Uterus (tissue), 4 donors: ENCODE measurements around the gene ASPG. TPM values are rescaled to one million over a fixed set of nuclear protein-coding genes. Genes with fewer than 3 reads are reported as not detected.

ENCODE experiments used
- DNase-seq, 2 donors: peaks; one replicate each; pipeline ENCODE4 v3.0.0-alpha.2; 2019 to 2020
- H3K27ac ChIP-seq, 2 donors: fragments of 200-600 bp; sonication (generic); 1 replicate in 1 of 2; 2 replicates in 1 of 2; pipeline ENCODE4 v1.5.1; 2016 to 2018
- H3K27me3 ChIP-seq, 2 donors: fragments of 200-600 bp; sonication (generic); one replicate each; pipeline ENCODE4 v1.5.1; 2018 to 2019; ENCODE audit warnings: control low read depth in 1 of 2
- H3K36me3 ChIP-seq, 2 donors: fragments of 200-600 bp; sonication (generic); one replicate each; pipeline ENCODE4 v1.5.1; 2019; ENCODE audit warnings: control low read depth in 1 of 2
- H3K4me1 ChIP-seq, 2 donors: fragments of 200-600 bp; sonication (generic); one replicate each; pipeline ENCODE4 v1.5.1; 2018 to 2019; ENCODE audit warnings: control low read depth in 1 of 2
- H3K4me3 ChIP-seq, 2 donors: fragments of 200-600 bp; sonication (generic); 1 replicate in 1 of 2; 2 replicates in 1 of 2; pipeline ENCODE4 v1.5.1; 2018 to 2019; ENCODE audit warnings: mild to moderate bottlenecking in 1 of 2
- H3K9me3 ChIP-seq, 2 donors: fragments of 200-600 bp; sonication (generic); one replicate each; pipeline ENCODE4 v1.5.1; 2019; ENCODE audit warnings: control low read depth in 1 of 2
- POLR2A ChIP-seq, 2 donors: fragments of 450-650 bp; IDR thresholded peaks; one replicate each; pipeline ENCODE4 v1.6.1; 2016; ENCODE audit warnings: antibody characterized with exemption in 2 of 2, mild to moderate bottlenecking in 1 of 2, moderate library complexity in 1 of 2
- intact Hi-C: fragments of 100-400 bp; cut with DNase I; formaldehyde crosslinking; loops from one replicate; pipeline ENCODE4 v1.15.1; 2023; ENCODE audit warnings: low total_unique reads
- total RNA-seq, 4 donors: library from RNA; depleted of rRNA in 3 of 4; stranded (reverse); fragments of >200 nt in 3 of 4; gene quantifications; one replicate each; pipeline versions ENCODE4 v1.1.0 to v1.2.4, GENCODE V29; 2014 to 2023
- TF ChIP-seq, protein P1 (sequence below), 4 experiments: fragments of 200-600 bp in 2 of 4; fragments of 450-650 bp in 2 of 4; sonication (generic) in 2 of 4; IDR thresholded peaks; one replicate each; pipeline ENCODE4 v1.5.1; 2016 to 2019; ENCODE audit warnings: antibody characterized with exemption in 4 of 4, mild to moderate bottlenecking in 2 of 4, moderate library complexity in 1 of 4
- donor health status: DM: yes; HTN: yes; CAD: no.

ASPG gene
- total RNA-seq, 4 donors from 2014 or later, result 0.41 to 16.2 (median 0.51) TPM; not detected in 1

DNA sequence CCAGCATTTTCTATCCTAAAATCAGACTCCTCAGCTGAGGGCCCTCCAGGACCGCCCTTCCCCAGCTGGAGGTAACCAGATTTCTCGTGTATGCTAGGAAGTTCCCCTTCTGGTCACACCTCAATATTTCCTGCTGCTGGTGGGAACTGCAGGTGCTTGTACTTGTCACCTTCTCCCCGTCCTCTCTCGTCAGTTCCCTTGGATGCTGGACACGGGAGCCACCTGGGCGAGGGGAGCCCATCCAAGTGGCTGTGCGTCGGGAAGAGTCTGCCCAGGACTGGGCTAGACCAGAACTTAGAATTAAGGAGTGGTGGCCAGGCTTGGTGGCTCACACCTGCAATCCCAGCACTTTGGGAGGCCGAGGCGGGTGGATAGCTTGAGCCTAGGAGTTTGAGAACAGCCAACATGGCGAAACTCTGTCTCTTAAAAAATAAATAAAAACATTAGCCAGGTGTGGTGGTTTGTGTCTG lies 29.7 kb downstream of the ASPG start:
- peak in 1 of 2 donors; percentile 1 for DNase-seq
- Histone ChIP-seq H3K4me3 (no peak overlapping the region), H3K4me1 (peaks cover 0 to 15% of the 10 kb centered on the region in 2 donors), H3K27me3 (peaks cover 0 to 3% of the 10 kb centered on the region in 2 donors), H3K9me3 (no peaks in the 10 kb centered on the region), H3K27ac (no peak overlapping the region), H3K36me3 (no peaks in the 10 kb centered on the region)
- intact Hi-C loops, result no loop called here
- TF ChIP-seq, protein P1, sequence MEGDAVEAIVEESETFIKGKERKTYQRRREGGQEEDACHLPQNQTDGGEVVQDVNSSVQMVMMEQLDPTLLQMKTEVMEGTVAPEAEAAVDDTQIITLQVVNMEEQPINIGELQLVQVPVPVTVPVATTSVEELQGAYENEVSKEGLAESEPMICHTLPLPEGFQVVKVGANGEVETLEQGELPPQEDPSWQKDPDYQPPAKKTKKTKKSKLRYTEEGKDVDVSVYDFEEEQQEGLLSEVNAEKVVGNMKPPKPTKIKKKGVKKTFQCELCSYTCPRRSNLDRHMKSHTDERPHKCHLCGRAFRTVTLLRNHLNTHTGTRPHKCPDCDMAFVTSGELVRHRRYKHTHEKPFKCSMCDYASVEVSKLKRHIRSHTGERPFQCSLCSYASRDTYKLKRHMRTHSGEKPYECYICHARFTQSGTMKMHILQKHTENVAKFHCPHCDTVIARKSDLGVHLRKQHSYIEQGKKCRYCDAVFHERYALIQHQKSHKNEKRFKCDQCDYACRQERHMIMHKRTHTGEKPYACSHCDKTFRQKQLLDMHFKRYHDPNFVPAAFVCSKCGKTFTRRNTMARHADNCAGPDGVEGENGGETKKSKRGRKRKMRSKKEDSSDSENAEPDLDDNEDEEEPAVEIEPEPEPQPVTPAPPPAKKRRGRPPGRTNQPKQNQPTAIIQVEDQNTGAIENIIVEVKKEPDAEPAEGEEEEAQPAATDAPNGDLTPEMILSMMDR (IDR thresholded peaks at IDR 0.05), result no peak
- TF ChIP-seq POLR2A (IDR thresholded peaks at IDR 0.05), result no peak

DNA sequence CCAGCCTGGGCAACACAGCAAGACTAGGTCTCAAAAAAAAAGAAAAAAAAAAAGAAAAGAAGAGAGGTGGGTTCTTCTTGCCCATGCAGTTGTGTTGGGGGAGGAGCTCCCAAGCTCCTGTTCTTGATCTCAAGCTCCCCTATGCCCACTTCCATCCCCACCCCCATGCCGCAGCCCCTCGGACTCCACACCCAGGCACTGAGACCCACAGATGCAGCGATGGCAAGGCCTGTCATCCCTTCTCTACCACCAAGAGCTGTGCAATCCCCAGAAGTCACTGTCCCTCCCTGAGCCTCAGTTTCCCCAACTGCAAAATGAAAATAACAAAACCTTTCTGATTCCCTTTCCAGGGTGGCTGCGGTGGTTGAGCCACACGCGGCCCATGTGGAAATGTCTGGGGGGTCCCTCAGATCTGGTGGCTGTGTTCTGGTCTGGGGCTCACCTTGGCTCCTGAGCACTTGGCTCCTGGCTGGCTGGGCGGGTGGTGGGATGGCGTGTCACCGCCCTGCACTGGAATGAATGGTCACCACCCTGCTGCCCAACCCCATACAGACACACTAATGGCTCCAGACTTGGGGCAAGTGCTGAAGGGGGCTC lies 30.3 kb downstream of the ASPG start:
- Histone ChIP-seq H3K36me3 (no peaks in the 10 kb centered on the region), H3K9me3 (no peaks in the 10 kb centered on the region), H3K27ac (no peak overlapping the region), H3K4me1 (peaks cover 0 to 15% of the 10 kb centered on the region in 2 donors), H3K27me3 (peaks cover 0 to 3% of the 10 kb centered on the region in 2 donors), H3K4me3 (no peak overlapping the region)
- intact Hi-C loops, result no loop called here
- TF ChIP-seq, protein P1 (IDR thresholded peaks at IDR 0.05), result no peak
- TF ChIP-seq POLR2A (IDR thresholded peaks at IDR 0.05), result no peak
- peak in 1 of 2 donors; percentile 3 for DNase-seq

- Histone ChIP-seq H3K27ac (no peak overlapping the region), H3K4me3 (peak overlapping the region in 1 of 2 donors; percentile 42), H3K9me3 (no peaks in the 10 kb centered on the region), H3K27me3 (peaks cover 0 to 3% of the 10 kb centered on the region in 2 donors), H3K36me3 (no peaks in the 10 kb centered on the region), H3K4me1 (peaks cover 0 to 15% of the 10 kb centered on the region in 2 donors)
- intact Hi-C loops, result no loop called here
- DNase-seq, result peak in 1 of 2 donors; percentile 12
- TF ChIP-seq POLR2A (IDR thresholded peaks at IDR 0.05), result no peak
- TF ChIP-seq, protein P1 (IDR thresholded peaks at IDR 0.05), result no peak
These were observed 30.8 kb downstream of the ASPG start for GRCh38 chr14:104116288-104116755.

- Histone ChIP-seq H3K9me3 (no peaks in the 10 kb centered on the region), H3K27ac (no peak overlapping the region), H3K4me3 (peak overlapping the region in 1 of 2 donors; percentile 42), H3K36me3 (no peaks in the 10 kb centered on the region), H3K4me1 (peaks cover 0 to 15% of the 10 kb centered on the region in 2 donors), H3K27me3 (peaks cover 0 to 3% of the 10 kb centered on the region in 2 donors)
- peak in 1 of 2 donors; percentile 1 for DNase-seq
- TF ChIP-seq, protein P1 (IDR thresholded peaks at IDR 0.05), result no peak
- TF ChIP-seq POLR2A (IDR thresholded peaks at IDR 0.05), result peak in 1 of 2 donors; percentile 33
- intact Hi-C loops, result no loop called here
These were observed 31.3 kb downstream of the ASPG start for GRCh38 chr14:104116756-104117340.
